ENCODE results near the gene CETP. TPM values are rescaled to one million over a fixed set of nuclear protein-coding genes. Genes with fewer than 3 reads are reported as not detected.
A peak's percentile ranks its signal among the peaks of the same experiment; 100 is the strongest.

The CETP gene
- total and polyA plus RNA-seq, 2 of the 13 experiments (the other 11 are each of a cell fraction or from before 2014, with no cell fraction given): 0.31 to 9.8 TPM

GRCh38 chr16:57013229-57013628, 51.5 kb downstream of the CETP start:
- in situ Hi-C loops (cut with HindIII; ENCODE audit: extremely low pct_ligation_motif_present, low pct_unique_long_range_greater_than_20kb) (no loop called here), intact Hi-C loops (cut with micrococcal nuclease; ENCODE audit: unreplicated experiment) (no loop called here)
- FAIRE-seq (peak; percentile 49), DNase-seq (ENCODE audit: low spot score) (no peak), ATAC-seq (no peak)
- Histone ChIP-seq H3K27ac (ENCODE audit: extremely low read length, insufficient read depth, low read length) (no peak overlapping the region), H3K9me3 (ENCODE audit: low read length) (no peaks in the 10 kb centered on the region), H3K36me3 (replicated peaks in 1 of 2; ENCODE audit: control insufficient read depth in 1 of 2, insufficient read depth in 2 of 2, low read length in 2 of 2) (no peaks in the 10 kb centered on the region), H4K20me1 (ENCODE audit: insufficient read depth, low read length) (no peaks in the 10 kb centered on the region), H3K4me1 (ENCODE audit: insufficient read depth, low read length) (no peaks in the 10 kb centered on the region), H2AFZ (ENCODE audit: low read length) (no peak overlapping the region), H3K4me3 (replicated peaks in 1 of 3; ENCODE audit: insufficient read depth in 1 of 3, low read depth in 2 of 3, low read length in 3 of 3) (no peak overlapping the region), H3K9ac (ENCODE audit: insufficient read depth, low read depth, low read length) (no peak overlapping the region), H3K4me2 (ENCODE audit: low read depth, low read length) (no peak overlapping the region), H3K79me2 (ENCODE audit: insufficient read depth, low read length) (no peaks in the 10 kb centered on the region), H3K27me3 (ENCODE audit: control insufficient read depth in 1 of 2, insufficient read depth in 2 of 2, low read length in 2 of 2) (no peaks in the 10 kb centered on the region)
- no TSS peak for BruUV-seq (replicated peaks)
- POLR2A ChIA-PET: no interaction called here
- 60% methylated on average over 2 of the region's 2 CpGs for WGBS (ENCODE audit: low lambda C conversion rate)
- CTCF ChIA-PET (ENCODE audit: low intra/inter-chr PET ratio, low total read pairs): no interaction called here
- TF ChIP-seq CREM (IDR thresholded peaks at IDR 0.05) (no peak), CREM (CRISPR knock-in tag; IDR thresholded peaks at IDR 0.05) (no peak), ARNT2 (CRISPR knock-in tag; IDR thresholded peaks at IDR 0.05; ENCODE audit: low read depth) (no peak), KAT8 (CRISPR knock-in tag; IDR thresholded peaks at IDR 0.05) (no peak), ZNF446 (CRISPR knock-in tag; IDR thresholded peaks at IDR 0.05) (no peak), KLF13 (CRISPR knock-in tag; IDR thresholded peaks at IDR 0.05) (no peak), JUND (CRISPR knock-in tag; IDR thresholded peaks at IDR 0.05) (no peak), ZNF331 (CRISPR knock-in tag; IDR thresholded peaks at IDR 0.05) (no peak), MAZ (IDR thresholded peaks at IDR 0.05; ENCODE audit: borderline replicate concordance, low read depth, low read length) (no peak), MAZ (CRISPR knock-in tag; IDR thresholded peaks at IDR 0.05; ENCODE audit: low read depth) (no peak), SIN3B (IDR thresholded peaks at IDR 0.05; ENCODE audit: low read length) (no peak), ZMAT5 (CRISPR knock-in tag; IDR thresholded peaks at IDR 0.05; ENCODE audit: borderline replicate concordance, low read depth) (no peak), ZBTB7B (CRISPR knock-in tag; IDR thresholded peaks at IDR 0.05) (no peak), PRMT3 (CRISPR knock-in tag; IDR thresholded peaks at IDR 0.05; ENCODE audit: borderline replicate concordance, low read depth) (no peak), ZNF570 (CRISPR knock-in tag; IDR thresholded peaks at IDR 0.05; ENCODE audit: borderline replicate concordance) (no peak), TCF12 (IDR thresholded peaks at IDR 0.05) (no peak), TCF12 (CRISPR knock-in tag; IDR thresholded peaks at IDR 0.05) (no peak), KDM3A (CRISPR knock-in tag; IDR thresholded peaks at IDR 0.05; ENCODE audit: low read depth) (no peak), HNRNPLL (IDR thresholded peaks at IDR 0.05; ENCODE audit: low read depth, low read length, poor library complexity, severe bottlenecking) (no peak), ZEB1 (IDR thresholded peaks at IDR 0.05; ENCODE audit: insufficient replicate concordance, low read depth) (no peak)
- TF ChIP-seq, protein P1, sequence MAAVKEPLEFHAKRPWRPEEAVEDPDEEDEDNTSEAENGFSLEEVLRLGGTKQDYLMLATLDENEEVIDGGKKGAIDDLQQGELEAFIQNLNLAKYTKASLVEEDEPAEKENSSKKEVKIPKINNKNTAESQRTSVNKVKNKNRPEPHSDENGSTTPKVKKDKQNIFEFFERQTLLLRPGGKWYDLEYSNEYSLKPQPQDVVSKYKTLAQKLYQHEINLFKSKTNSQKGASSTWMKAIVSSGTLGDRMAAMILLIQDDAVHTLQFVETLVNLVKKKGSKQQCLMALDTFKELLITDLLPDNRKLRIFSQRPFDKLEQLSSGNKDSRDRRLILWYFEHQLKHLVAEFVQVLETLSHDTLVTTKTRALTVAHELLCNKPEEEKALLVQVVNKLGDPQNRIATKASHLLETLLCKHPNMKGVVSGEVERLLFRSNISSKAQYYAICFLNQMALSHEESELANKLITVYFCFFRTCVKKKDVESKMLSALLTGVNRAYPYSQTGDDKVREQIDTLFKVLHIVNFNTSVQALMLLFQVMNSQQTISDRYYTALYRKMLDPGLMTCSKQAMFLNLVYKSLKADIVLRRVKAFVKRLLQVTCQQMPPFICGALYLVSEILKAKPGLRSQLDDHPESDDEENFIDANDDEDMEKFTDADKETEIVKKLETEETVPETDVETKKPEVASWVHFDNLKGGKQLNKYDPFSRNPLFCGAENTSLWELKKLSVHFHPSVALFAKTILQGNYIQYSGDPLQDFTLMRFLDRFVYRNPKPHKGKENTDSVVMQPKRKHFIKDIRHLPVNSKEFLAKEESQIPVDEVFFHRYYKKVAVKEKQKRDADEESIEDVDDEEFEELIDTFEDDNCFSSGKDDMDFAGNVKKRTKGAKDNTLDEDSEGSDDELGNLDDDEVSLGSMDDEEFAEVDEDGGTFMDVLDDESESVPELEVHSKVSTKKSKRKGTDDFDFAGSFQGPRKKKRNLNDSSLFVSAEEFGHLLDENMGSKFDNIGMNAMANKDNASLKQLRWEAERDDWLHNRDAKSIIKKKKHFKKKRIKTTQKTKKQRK (IDR thresholded peaks at IDR 0.05; ENCODE audit: low read length): no peak
